ENCODE data around the gene SELENOP. TPM values are rescaled to one million over a fixed set of nuclear protein-coding genes. Genes with fewer than 3 reads are reported as not detected.
A peak's percentile ranks its signal among the peaks of the same experiment; 100 is the strongest.

SELENOP gene
- total and polyA plus RNA-seq, 2 experiments from 2014 or later, result 1.2 to 1.4 TPM

GRCh38 chr5:42843675-42844292, 32.1 kb upstream of the SELENOP start:
- no peaks in the 10 kb centered on the region for H4K20me1 ChIP-seq (ENCODE audit: insufficient read depth)
- H3K9me3 ChIP-seq (ENCODE audit: low read depth), result no peaks in the 10 kb centered on the region
- 73 to 75% methylated on average over 3 of the region's 3 CpGs for whole genome bisulfite sequencing, 2 experiments (ENCODE audit: low coverage in 1 of 2, low lambda C conversion rate in 2 of 2, missing lambda C conversion rate in 2 of 2)
- DNase-seq, result no peak
- in situ Hi-C loops (cut with MboI), result no loop called here
- H3K9ac ChIP-seq, result no peak overlapping the region
- no peaks in the 10 kb centered on the region for H3F3A ChIP-seq (ENCODE audit: insufficient read depth)
- no peak overlapping the region for H3K27ac ChIP-seq
- peaks cover 9% of the 10 kb centered on the region; the same call in 1 of the 2 replicates for H3K4me1 ChIP-seq (ENCODE audit: insufficient read depth)
- no peak overlapping the region for H3K4me3 ChIP-seq
- no peak overlapping the region for H2AFZ ChIP-seq
- TF ChIP-seq EZH2phosphoT487 (IDR thresholded peaks at IDR 0.05; ENCODE audit: insufficient read depth, low read depth), result no peak
- TF ChIP-seq EZH2 (IDR thresholded peaks at IDR 0.05; ENCODE audit: insufficient read depth, poor library complexity, severe bottlenecking), result no peak
- H3K27me3 ChIP-seq (replicated peaks; ENCODE audit: insufficient read depth), result peaks cover 7% of the 10 kb centered on the region; the same call in 1 of the 2 replicates
- no peaks in the 10 kb centered on the region for H3K9me2 ChIP-seq (ENCODE audit: insufficient read depth)
- no peaks in the 10 kb centered on the region for H3K79me2 ChIP-seq (ENCODE audit: insufficient read depth)
- H3K4me2 ChIP-seq (ENCODE audit: unreplicated experiment), result no peak overlapping the region
- no peaks in the 10 kb centered on the region for H3K36me3 ChIP-seq (ENCODE audit: low read depth)

GRCh38 chr5:42842921-42843641, 31.4 kb upstream of the SELENOP start:
- Histone ChIP-seq H3K4me3 (no peak overlapping the region), H3K27me3 (replicated peaks; ENCODE audit: insufficient read depth) (peaks cover 8% of the 10 kb centered on the region; the same call in 1 of the 2 replicates), H3K4me2 (ENCODE audit: unreplicated experiment) (no peak overlapping the region), H4K20me1 (ENCODE audit: insufficient read depth) (no peaks in the 10 kb centered on the region), H3K4me1 (ENCODE audit: insufficient read depth) (peaks cover 9% of the 10 kb centered on the region; the same call in 1 of the 2 replicates), H3K27ac (no peak overlapping the region), H2AFZ (no peak overlapping the region), H3K79me2 (ENCODE audit: insufficient read depth) (no peaks in the 10 kb centered on the region), H3K9me3 (ENCODE audit: low read depth) (no peaks in the 10 kb centered on the region), H3K9ac (no peak overlapping the region), H3K36me3 (ENCODE audit: low read depth) (no peaks in the 10 kb centered on the region), H3K9me2 (ENCODE audit: insufficient read depth) (no peaks in the 10 kb centered on the region), H3F3A (ENCODE audit: insufficient read depth) (no peaks in the 10 kb centered on the region)
- TF ChIP-seq EZH2phosphoT487 (IDR thresholded peaks at IDR 0.05; ENCODE audit: insufficient read depth, low read depth), result no peak
- no peak for TF ChIP-seq EZH2 (IDR thresholded peaks at IDR 0.05; ENCODE audit: insufficient read depth, poor library complexity, severe bottlenecking)
- WGBS, 2 experiments (ENCODE audit: low coverage in 1 of 2, low lambda C conversion rate in 2 of 2, missing lambda C conversion rate in 2 of 2), result 15% methylated on average over 4 of the region's 4 CpGs
- DNase-seq, result peak; percentile 43
- in situ Hi-C loops (cut with MboI), result no loop called here

- H3K9me2 ChIP-seq (ENCODE audit: insufficient read depth), result no peaks in the 10 kb centered on the region
- H2AFZ ChIP-seq, result no peak overlapping the region
- no peaks in the 10 kb centered on the region for H4K20me1 ChIP-seq (ENCODE audit: insufficient read depth)
- DNase-seq, result no peak
- no peaks in the 10 kb centered on the region for H3F3A ChIP-seq (ENCODE audit: insufficient read depth)
- H3K4me3 ChIP-seq, result no peak overlapping the region
- H3K79me2 ChIP-seq (ENCODE audit: insufficient read depth), result no peaks in the 10 kb centered on the region
- H3K27me3 ChIP-seq (replicated peaks; ENCODE audit: insufficient read depth), result peaks cover 11% of the 10 kb centered on the region; the same call in 1 of the 2 replicates
- in situ Hi-C loops (cut with MboI), result no loop called here
- H3K9me3 ChIP-seq (ENCODE audit: low read depth), result no peaks in the 10 kb centered on the region
- peaks cover 9% of the 10 kb centered on the region; the same call in 1 of the 2 replicates for H3K4me1 ChIP-seq (ENCODE audit: insufficient read depth)
- no peak overlapping the region for H3K9ac ChIP-seq
- H3K36me3 ChIP-seq (ENCODE audit: low read depth), result no peaks in the 10 kb centered on the region
- no peak overlapping the region for H3K27ac ChIP-seq
- WGBS, 2 experiments (ENCODE audit: low coverage in 1 of 2, low lambda C conversion rate in 2 of 2, missing lambda C conversion rate in 2 of 2), result 41 to 55% methylated on average over 5 of the region's 5 CpGs
- H3K4me2 ChIP-seq (ENCODE audit: unreplicated experiment), result no peak overlapping the region
- no peak for TF ChIP-seq EZH2phosphoT487 (IDR thresholded peaks at IDR 0.05; ENCODE audit: insufficient read depth, low read depth)
- no peak for TF ChIP-seq EZH2 (IDR thresholded peaks at IDR 0.05; ENCODE audit: insufficient read depth, poor library complexity, severe bottlenecking)
Measured at GRCh38 chr5:42840842-42841567, 29.3 kb upstream of the SELENOP start.

- 9 to 13% methylated on average over 6 of the region's 6 CpGs for WGBS, 2 experiments (ENCODE audit: low coverage in 1 of 2, low lambda C conversion rate in 2 of 2, missing lambda C conversion rate in 2 of 2)
- Histone ChIP-seq H3K27ac (no peak overlapping the region), H3K27me3 (replicated peaks; ENCODE audit: insufficient read depth) (peaks cover 11% of the 10 kb centered on the region; the same call in 1 of the 2 replicates), H3K4me1 (ENCODE audit: insufficient read depth) (peaks cover 9% of the 10 kb centered on the region; the same call in 1 of the 2 replicates), H3K4me3 (no peak overlapping the region), H3F3A (ENCODE audit: insufficient read depth) (no peaks in the 10 kb centered on the region), H3K9ac (no peak overlapping the region), H3K79me2 (ENCODE audit: insufficient read depth) (no peaks in the 10 kb centered on the region), H3K36me3 (ENCODE audit: low read depth) (no peaks in the 10 kb centered on the region), H3K9me2 (ENCODE audit: insufficient read depth) (no peaks in the 10 kb centered on the region), H4K20me1 (ENCODE audit: insufficient read depth) (no peaks in the 10 kb centered on the region), H3K4me2 (ENCODE audit: unreplicated experiment) (peak overlapping the region; percentile 47), H3K9me3 (ENCODE audit: low read depth) (no peaks in the 10 kb centered on the region), H2AFZ (0 out of 2 replicates have a peak overlapping the region, but pooled peaks have one; percentile 4)
- TF ChIP-seq EZH2 (IDR thresholded peaks at IDR 0.05; ENCODE audit: insufficient read depth, poor library complexity, severe bottlenecking) (no peak), EZH2phosphoT487 (IDR thresholded peaks at IDR 0.05; ENCODE audit: insufficient read depth, low read depth) (no peak)
- DNase-seq, result peak; percentile 86
- in situ Hi-C loops (cut with MboI), result no loop called here
Measured at GRCh38 chr5:42840269-42840668, 28.6 kb upstream of the SELENOP start.

All from GM23248 (cell line).